Measurements from ENCODE around the gene DPEP2. TPM values are rescaled to one million over a fixed set of nuclear protein-coding genes. Genes with fewer than 3 reads are reported as not detected.

DPEP2 gene
- total and polyA plus RNA-seq, 2 of the 13 experiments (the other 11 are each of a cell fraction or from before 2014, with no cell fraction given): 0.18 TPM; not detected in 1

GRCh38 chr16:67943619-67944504 is 55.4 kb downstream of the DPEP2 start, which contains the start of gene LCAT (continued):
- no peak for TF ChIP-seq ATF7 (IDR thresholded peaks at IDR 0.05)
- TF ChIP-seq ATF7 (CRISPR knock-in tag; IDR thresholded peaks at IDR 0.05): no peak
- peak; percentile 75 for TF ChIP-seq ZNF619 (CRISPR knock-in tag; IDR thresholded peaks at IDR 0.05)
- no peak for TF ChIP-seq PBX3 (CRISPR knock-in tag; IDR thresholded peaks at IDR 0.05; ENCODE audit: borderline replicate concordance)
- no peak for TF ChIP-seq ZNF597 (CRISPR knock-in tag; IDR thresholded peaks at IDR 0.05)
- TF ChIP-seq ZNF142 (CRISPR knock-in tag; IDR thresholded peaks at IDR 0.05): no peak
- no peak; the same call in 1 of the 2 replicates for TF ChIP-seq ZNF782 (CRISPR knock-in tag; IDR thresholded peaks at IDR 0.05; ENCODE audit: borderline replicate concordance)
- TF ChIP-seq CEBPZ (IDR thresholded peaks at IDR 0.05; ENCODE audit: low read length): no peak
- TF ChIP-seq MTERF4 (CRISPR knock-in tag; IDR thresholded peaks at IDR 0.05): peak; percentile 81; the same call in 1 of the 2 replicates
- no peak for TF ChIP-seq KAT2B (IDR thresholded peaks at IDR 0.05; ENCODE audit: borderline replicate concordance, low read depth, low read length)
- TF ChIP-seq JUN (CRISPR knock-in tag; IDR thresholded peaks at IDR 0.05): peak; percentile 47; the same call in 1 of the 2 replicates
- TF ChIP-seq ZFP91 (CRISPR knock-in tag; IDR thresholded peaks at IDR 0.05; ENCODE audit: borderline replicate concordance): peak; percentile 86; the same call in 1 of the 2 replicates

Data from HepG2 (cell line).